Muscle of back (tissue), 11 donors: ENCODE measurements around the gene SELENOW. TPM values are rescaled to one million over a fixed set of nuclear protein-coding genes. Genes with fewer than 3 reads are reported as not detected.
"Not testable (repeated sequence)": the region's sequence is repeated elsewhere in the genome, so short reads cannot be mapped to it uniquely, and the experiment has no call there.

ENCODE experiments used
- DNase-seq, 3 donors: peaks; one replicate each; pipeline versions ENCODE4 v3.0.0 to v3.0.0-alpha.2; 2013
- polyA plus RNA-seq, 10 donors: library from polyadenylated mRNA; unstranded; fragments of 120-200 nt; gene quantifications; one replicate each; pipeline ENCODE4 v1.2.1, GENCODE V29; 2013; ENCODE audit not compliant: insufficient read length in 10 of 10

Gene SELENOW
- polyA plus RNA-seq, 10 donors: 634 to 857 (median 820) TPM

- peak; percentile 27 to 72 (median 65) for DNase-seq
Observed at GRCh38 chr19:47813304-47813994, 34.9 kb downstream of the SELENOW start.

DNA sequence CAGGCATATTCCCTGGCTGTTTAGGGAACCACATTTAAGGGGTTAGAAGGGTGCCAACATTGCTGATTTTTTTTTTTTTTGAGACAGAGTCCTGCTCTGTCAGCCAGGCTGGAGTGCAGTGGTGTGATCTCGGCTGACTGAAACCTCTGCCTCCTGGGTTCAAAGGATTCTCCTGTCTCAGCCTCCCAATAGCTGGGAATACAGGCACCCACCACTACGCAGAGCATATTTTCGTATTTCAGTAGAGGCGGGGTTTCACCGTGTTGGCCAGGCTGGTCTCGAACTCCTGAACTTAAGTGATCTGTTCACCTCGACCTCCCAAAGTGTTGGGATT lies 35.5 kb downstream of the SELENOW start:
- DNase-seq: no peak

- not testable (repeated sequence) for DNase-seq
Observed at GRCh38 chr19:47816270-47816669, 37.8 kb downstream of the SELENOW start.

GRCh38 chr19:47818221-47818620 lies 39.7 kb downstream of the SELENOW start:
- not testable (repeated sequence) for DNase-seq

DNA sequence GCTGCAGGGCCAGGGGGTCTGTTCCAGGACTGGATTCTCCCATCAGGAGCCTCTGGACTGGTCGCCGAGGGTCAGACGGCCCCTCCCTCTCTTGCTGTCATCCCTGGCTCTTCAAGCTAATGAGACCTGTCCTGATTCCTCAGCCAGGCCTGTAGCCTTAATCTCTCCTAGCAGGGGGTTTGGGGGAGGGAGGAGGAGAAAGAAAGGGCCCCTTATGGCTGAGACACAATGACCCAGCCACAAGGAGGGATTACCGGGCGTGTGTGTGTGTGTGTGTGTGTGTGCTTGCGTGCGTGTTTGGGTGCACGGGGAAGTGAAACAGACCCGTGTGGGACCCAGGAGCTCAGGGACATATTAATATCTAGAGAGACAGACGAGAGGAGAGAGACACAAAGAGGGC lies 41.4 kb downstream of the SELENOW start:
- DNase-seq: no peak

GRCh38 chr19:47820410-47820809 lies 41.9 kb downstream of the SELENOW start:
- no peak for DNase-seq

GRCh38 chr19:47821460-47822020 lies 43.0 kb downstream of the SELENOW start, which contains the start of gene CRX:
CRX (plus strand) TSS chr19:47821937; CDS start chr19:47834444, 12,507 bp downstream.
- DNase-seq: no peak

DNA sequence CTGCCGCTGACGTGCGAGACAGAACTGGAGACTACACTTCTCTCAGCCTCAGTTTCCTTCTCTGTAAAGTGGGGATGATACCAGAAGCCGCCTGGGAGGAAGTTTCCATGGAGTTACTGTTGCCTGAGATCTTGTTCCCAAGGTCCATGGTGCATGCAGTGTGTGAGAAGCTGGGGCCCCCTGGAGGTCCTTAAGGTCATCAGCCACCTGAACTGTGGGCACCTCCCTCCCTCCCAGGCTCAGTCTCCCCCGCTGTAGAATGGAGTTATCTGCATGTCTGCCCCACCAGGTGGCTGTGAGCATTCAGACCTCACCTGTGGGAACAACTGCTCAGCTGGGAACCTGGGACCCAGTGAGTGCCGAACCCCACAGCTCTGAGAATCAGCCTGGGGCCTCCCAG lies 45.9 kb downstream of the SELENOW start:
- DNase-seq: no peak

GRCh38 chr19:47826800-47827199 lies 48.3 kb downstream of the SELENOW start:
- no peak for DNase-seq

- DNase-seq: no peak
Observed at GRCh38 chr19:47832723-47833122, 54.2 kb downstream of the SELENOW start.

Other genes starting within 250 kb of the SELENOW start
- gene ZNF541, start 205.6 kb upstream of the SELENOW start, polyA plus RNA-seq: under 1 TPM in 8 of 10 donors, not detected in 2; 0.14 to 0.44 (median 0.20) TPM
- 10 to 100 TPM in 4 of 10 donors, 1 to 10 TPM in 6; 5.7 to 12.6 (median 10.0) TPM for gene BICRA, start 169.6 kb upstream of the SELENOW start, polyA plus RNA-seq
- 100 to 1,000 TPM in 8 of 10 donors, 10 to 100 TPM in 2; 86.8 to 144 (median 110) TPM for gene EHD2, start 65.3 kb upstream of the SELENOW start, polyA plus RNA-seq
- gene NOP53, start 33.2 kb upstream of the SELENOW start, polyA plus RNA-seq: 100 to 1,000 TPM; 398 to 594 (median 527) TPM
- gene TPRX1, start 25.8 kb downstream of the SELENOW start, polyA plus RNA-seq: not detected
- under 1 TPM in 1 of 10 donors, not detected in 9; 0.14 TPM for gene CRX, start 43.2 kb downstream of the SELENOW start, polyA plus RNA-seq
- gene TPRX2, start 80.5 kb downstream of the SELENOW start, polyA plus RNA-seq: not detected
- gene SULT2A1, start 107.6 kb downstream of the SELENOW start, polyA plus RNA-seq: under 1 TPM in 1 of 10 donors, not detected in 9; 0.12 TPM
- gene BSPH1, start 213.5 kb downstream of the SELENOW start, polyA plus RNA-seq: not detected
- not detected for gene ELSPBP1, start 215.9 kb downstream of the SELENOW start, polyA plus RNA-seq